IMR-90 (cell line): ENCODE measurements around the gene LHPP. TPM values are rescaled to one million over a fixed set of nuclear protein-coding genes. Genes with fewer than 3 reads are reported as not detected.

ENCODE experiments used
- ATAC-seq: fragments of 200-7000 bp; cut with Tn5 transposase; 2 replicates; pipeline ENCODE4 v1.9.1; 2020; ENCODE audit warnings: low read depth, mild to moderate bottlenecking, moderate library complexity
- BruUV-seq: library from RNA; stranded (reverse); fragments of 400-500 nt; replicated peaks from 2 replicates; lab custom pipeline; 2021; lab: Mats Ljungman, UMichigan
- CTCF ChIA-PET: fragments of 300-600 bp; formaldehyde crosslinking; extraction: SDS; loops from one replicate; lab custom pipeline; 2021; ENCODE audit warnings: antibody characterized with exemption; lab: Yijun Ruan, JAX
- POLR2A ChIA-PET: fragments of 300-600 bp; sonication (Branson Sonifier 250); formaldehyde crosslinking; loops from one replicate; lab custom pipeline; 2022; ENCODE audit warnings: antibody characterized with exemption; ENCODE audit not compliant: unreplicated experiment; lab: Charles Lee
- DNase-seq: peaks from one replicate; pipeline ENCODE4 v3.0.0; 2013
- H2AFZ ChIP-seq: replicated peaks from 2 replicates; pipeline ENCODE3; 2013; ENCODE audit warnings: low read length, mild to moderate bottlenecking; ENCODE audit not compliant: poor library complexity
- H2AK5ac ChIP-seq: 2 replicates; pipeline ENCODE4 v1.6.1; 2013; ENCODE audit warnings: low read depth, low read length, inconsistent platforms
- H2AK9ac ChIP-seq: replicated peaks from 2 replicates; pipeline ENCODE3; 2013; ENCODE audit warnings: mild to moderate bottlenecking, low read depth, low read length, moderate library complexity; ENCODE audit not compliant: poor library complexity
- H2BK120ac ChIP-seq: 2 replicates; pipeline ENCODE4 v1.6.1; 2013; ENCODE audit warnings: low read depth, low read length, inconsistent platforms
- H2BK15ac ChIP-seq: 3 replicates; pipeline ENCODE4 v1.6.1; 2013; ENCODE audit warnings: low read depth, low read length, inconsistent platforms
- H2BK20ac ChIP-seq: 2 replicates; pipeline ENCODE4 v1.6.1; 2013; ENCODE audit warnings: low read depth, mild to moderate bottlenecking, inconsistent platforms, low read length, moderate library complexity
- H2BK5ac ChIP-seq: 2 replicates; pipeline ENCODE4 v1.6.1; 2013; ENCODE audit warnings: mild to moderate bottlenecking, low read depth, low read length, inconsistent platforms; ENCODE audit not compliant: poor library complexity, severe bottlenecking
- H3K14ac ChIP-seq: replicated peaks from 2 replicates; pipeline ENCODE4 v1.6.1; 2013; ENCODE audit warnings: low read depth, low read length, inconsistent platforms
- H3K18ac ChIP-seq: 2 replicates; pipeline ENCODE4 v1.6.1; 2013; ENCODE audit warnings: low read depth, low read length, control low read depth
- H3K23ac ChIP-seq: 2 replicates; pipeline ENCODE4 v1.6.1; 2013; ENCODE audit warnings: low read depth, low read length, inconsistent platforms
- H3K27ac ChIP-seq: 2 replicates; pipeline ENCODE4 v1.5.1; 2013; ENCODE audit warnings: mild to moderate bottlenecking, control low read depth, low read length; ENCODE audit not compliant: insufficient read depth
- H3K27me3 ChIP-seq: 2 replicates; pipeline ENCODE4 v1.6.1; 2013; ENCODE audit warnings: low read length; ENCODE audit not compliant: control insufficient read depth, insufficient read depth
- H3K36me3 ChIP-seq: 2 replicates; pipeline ENCODE4 v1.6.1; 2013; ENCODE audit warnings: low read length, mixed read lengths; ENCODE audit not compliant: control insufficient read depth, insufficient read depth
- H3K4ac ChIP-seq: 2 replicates; pipeline ENCODE4 v1.6.1; 2013; ENCODE audit warnings: low read depth, low read length, inconsistent platforms
- H3K4me1 ChIP-seq: 2 replicates; pipeline ENCODE4 v1.6.1; 2013; ENCODE audit warnings: low read length, mixed read lengths; ENCODE audit not compliant: control insufficient read depth, insufficient read depth
- H3K4me2 ChIP-seq: 2 replicates; pipeline ENCODE4 v1.6.1; 2013; ENCODE audit warnings: low read depth, mild to moderate bottlenecking, control low read depth, low read length, moderate library complexity
- H3K4me3 ChIP-seq: 2 replicates; pipeline ENCODE4 v1.5.1; 2013; ENCODE audit warnings: low read depth, mild to moderate bottlenecking, control low read depth, low read length, moderate library complexity; ENCODE audit not compliant: insufficient read depth
- H3K56ac ChIP-seq: 2 replicates; pipeline ENCODE4 v1.6.1; 2013; ENCODE audit warnings: low read length, inconsistent platforms; ENCODE audit not compliant: insufficient read depth; ENCODE audit errors: extremely low read depth
- H3K79me1 ChIP-seq, 2 experiments: 2 replicates each; pipeline ENCODE4 v1.6.1; 2013; ENCODE audit warnings: low read length in 2 of 2, inconsistent platforms in 1 of 2, low read depth in 1 of 2
- H3K9ac ChIP-seq: 2 replicates; pipeline ENCODE4 v1.6.1; 2013; ENCODE audit warnings: low read depth, low read length, control low read depth
- H3K9me1 ChIP-seq: 2 replicates; pipeline ENCODE4 v1.6.1; 2013; ENCODE audit warnings: low read length, inconsistent platforms; ENCODE audit not compliant: insufficient read depth
- H3K9me3 ChIP-seq: 2 replicates; pipeline ENCODE4 v1.6.1; 2013; ENCODE audit warnings: low read length; ENCODE audit not compliant: control insufficient read depth, insufficient read depth
- H4K20me1 ChIP-seq: 2 replicates; pipeline ENCODE4 v1.6.1; 2013; ENCODE audit warnings: low read length, inconsistent platforms; ENCODE audit not compliant: insufficient read depth
- H4K5ac ChIP-seq: 2 replicates; pipeline ENCODE4 v1.6.1; 2013; ENCODE audit warnings: mild to moderate bottlenecking, low read depth, low read length, control low read depth
- H4K8ac ChIP-seq, 2 experiments: 2 replicates each; pipeline ENCODE4 v1.6.1; 2013; ENCODE audit warnings: low read depth in 2 of 2, low read length in 2 of 2, control low read depth in 1 of 2, inconsistent platforms in 1 of 2
- H4K91ac ChIP-seq: 2 replicates; pipeline ENCODE4 v1.6.1; 2013; ENCODE audit warnings: low read depth, low read length, inconsistent platforms; ENCODE audit not compliant: insufficient read depth
- BHLHE40 ChIP-seq: fragments of 150-350 bp; IDR thresholded peaks from 2 replicates; pipeline ENCODE4 v1.6.1; 2016; ENCODE audit warnings: mild to moderate bottlenecking, low read depth, low read length
- MAFK ChIP-seq: IDR thresholded peaks from 2 replicates; pipeline ENCODE4 v1.6.1; 2012; ENCODE audit warnings: low read depth, low read length, improper control_type of control experiment
- POLR2A ChIP-seq: IDR thresholded peaks from 2 replicates; pipeline ENCODE4 v1.6.1; 2012; ENCODE audit warnings: mild to moderate bottlenecking, low read depth, low read length
- RFX5 ChIP-seq: IDR thresholded peaks from 2 replicates; pipeline ENCODE4 v1.8.0; 2012; ENCODE audit warnings: low read depth, mild to moderate bottlenecking, low read length, moderate library complexity
- WGBS, 2 experiments: methylation state at CpG; one replicate each; pipeline versions ENCODE4 v1.1.5 to v1.1.7; 2013; ENCODE audit warnings: missing lambda C conversion rate in 2 of 2; ENCODE audit not compliant: insufficient read length in 1 of 2; ENCODE audit errors: extremely low coverage in 2 of 2; 5-methylcytosine and 5-hydroxymethylcytosine counted together
- dilution Hi-C: fragments of 300-500 bp; cut with HindIII; formaldehyde crosslinking; loops from one replicate; pipeline ENCODE4 v1.14.3; 2018; ENCODE audit warnings: low sequenced_read_pairs; ENCODE audit not compliant: unreplicated experiment
- in situ Hi-C: fragments of 300-500 bp; cut with MboI; formaldehyde crosslinking; loops from 3 replicates; pipeline ENCODE4 v1.14.3; 2019; ENCODE audit warnings: low sequenced_read_pairs, inconsistent platforms, mixed read lengths
- intact Hi-C: fragments of 100-400 bp; cut with micrococcal nuclease; formaldehyde crosslinking; loops from 2 replicates; pipeline ENCODE4 v1.10.0; 2022
- polyA plus RNA-seq, 3 experiments: library from polyadenylated mRNA; depleted of rRNA; stranded (reverse); fragments of >200 nt; gene quantifications; 2 replicates each; pipeline ENCODE4 v1.2.3, GENCODE V29; 2012; ENCODE audit warnings: low replicate concordance in 1 of 3
- total RNA-seq: library from RNA; depleted of rRNA; stranded (reverse); fragments of >200 nt; gene quantifications from 2 replicates; pipeline ENCODE4 v1.2.3, GENCODE V29; 2012
- TF ChIP-seq, protein P1 (sequence below): fragments of 150-350 bp; IDR thresholded peaks from 2 replicates; pipeline ENCODE4 v1.6.1; 2016; ENCODE audit warnings: low read depth, mild to moderate bottlenecking, low read length, moderate library complexity, borderline replicate concordance
- TF ChIP-seq, protein P2 (sequence below): conservative IDR thresholded peaks from 2 replicates; pipeline ENCODE4 v1.5.1; 2012; ENCODE audit warnings: mild to moderate bottlenecking, low read depth, low read length, improper control_type of control experiment

The LHPP gene
- total and polyA plus RNA-seq, 2 of the 4 experiments (the other 2 are of a cell fraction): 2.7 to 8.3 TPM

DNA sequence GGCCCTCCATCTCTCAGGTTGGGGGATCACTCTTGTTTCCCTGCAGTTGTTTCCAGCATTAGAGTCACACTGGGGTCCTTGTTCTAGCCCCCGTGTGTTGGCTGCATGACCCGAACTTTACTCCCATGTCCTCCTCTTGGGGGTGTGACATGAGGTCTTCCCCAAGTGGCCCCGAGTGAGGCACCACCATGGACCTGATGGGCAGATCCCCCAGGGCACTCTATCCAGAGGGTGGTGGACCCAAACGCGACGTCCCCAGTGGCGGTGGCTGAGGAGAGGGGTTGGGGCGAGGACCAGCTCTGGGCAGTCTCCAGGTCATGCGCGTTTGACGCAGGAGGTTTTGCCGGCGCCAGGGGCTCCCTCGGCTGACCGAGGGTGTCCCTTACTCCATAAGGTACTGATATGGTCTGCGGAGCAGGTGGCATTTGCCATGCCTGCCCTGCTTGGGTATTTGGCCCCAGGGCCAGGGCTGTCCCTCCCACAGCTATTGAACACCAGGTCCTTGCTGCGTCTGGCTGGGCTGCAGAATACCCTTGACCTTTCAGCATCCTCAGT lies 131.9 kb downstream of the LHPP start:
- WGBS, 2 experiments: 95% methylated on average over 9 of the region's 17 CpGs; no CpG with 5 or more reads in 1 of the 2 experiments
- Histone ChIP-seq H2BK20ac (no peak overlapping the region), H3K79me1 (no peaks in the 10 kb centered on the region), H4K5ac (no peak overlapping the region), H3K9ac (no peak overlapping the region), H2BK5ac (no peak overlapping the region), H3K4ac (no peak overlapping the region), H2AK9ac (peak overlapping the region; percentile 42), H3K4me3 (no peak overlapping the region), H3K14ac (no peak overlapping the region), H4K20me1 (no peaks in the 10 kb centered on the region), H3K36me3 (no peaks in the 10 kb centered on the region), H3K4me1 (no peaks in the 10 kb centered on the region), H2AFZ (no peak overlapping the region), H3K9me3 (peaks cover 12% of the 10 kb centered on the region), H3K4me2 (no peak overlapping the region), H2BK120ac (no peak overlapping the region), H3K23ac (no peak overlapping the region), H4K8ac (no peak overlapping the region), H2BK15ac (no peak overlapping the region), H3K27me3 (peaks cover 5% of the 10 kb centered on the region; the same call in 1 of the 2 replicates), H3K18ac (no peak overlapping the region), H4K91ac (no peak overlapping the region), H2AK5ac (no peak overlapping the region), H3K27ac (no peak overlapping the region), H3K56ac (no peak overlapping the region), H3K9me1 (no peaks in the 10 kb centered on the region)
- TF ChIP-seq RFX5 (no peak), MAFK (no peak), BHLHE40 (no peak), POLR2A (no peak)
- TF ChIP-seq, protein P1, sequence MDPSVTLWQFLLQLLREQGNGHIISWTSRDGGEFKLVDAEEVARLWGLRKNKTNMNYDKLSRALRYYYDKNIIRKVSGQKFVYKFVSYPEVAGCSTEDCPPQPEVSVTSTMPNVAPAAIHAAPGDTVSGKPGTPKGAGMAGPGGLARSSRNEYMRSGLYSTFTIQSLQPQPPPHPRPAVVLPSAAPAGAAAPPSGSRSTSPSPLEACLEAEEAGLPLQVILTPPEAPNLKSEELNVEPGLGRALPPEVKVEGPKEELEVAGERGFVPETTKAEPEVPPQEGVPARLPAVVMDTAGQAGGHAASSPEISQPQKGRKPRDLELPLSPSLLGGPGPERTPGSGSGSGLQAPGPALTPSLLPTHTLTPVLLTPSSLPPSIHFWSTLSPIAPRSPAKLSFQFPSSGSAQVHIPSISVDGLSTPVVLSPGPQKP: no peak
- TF ChIP-seq, protein P2, sequence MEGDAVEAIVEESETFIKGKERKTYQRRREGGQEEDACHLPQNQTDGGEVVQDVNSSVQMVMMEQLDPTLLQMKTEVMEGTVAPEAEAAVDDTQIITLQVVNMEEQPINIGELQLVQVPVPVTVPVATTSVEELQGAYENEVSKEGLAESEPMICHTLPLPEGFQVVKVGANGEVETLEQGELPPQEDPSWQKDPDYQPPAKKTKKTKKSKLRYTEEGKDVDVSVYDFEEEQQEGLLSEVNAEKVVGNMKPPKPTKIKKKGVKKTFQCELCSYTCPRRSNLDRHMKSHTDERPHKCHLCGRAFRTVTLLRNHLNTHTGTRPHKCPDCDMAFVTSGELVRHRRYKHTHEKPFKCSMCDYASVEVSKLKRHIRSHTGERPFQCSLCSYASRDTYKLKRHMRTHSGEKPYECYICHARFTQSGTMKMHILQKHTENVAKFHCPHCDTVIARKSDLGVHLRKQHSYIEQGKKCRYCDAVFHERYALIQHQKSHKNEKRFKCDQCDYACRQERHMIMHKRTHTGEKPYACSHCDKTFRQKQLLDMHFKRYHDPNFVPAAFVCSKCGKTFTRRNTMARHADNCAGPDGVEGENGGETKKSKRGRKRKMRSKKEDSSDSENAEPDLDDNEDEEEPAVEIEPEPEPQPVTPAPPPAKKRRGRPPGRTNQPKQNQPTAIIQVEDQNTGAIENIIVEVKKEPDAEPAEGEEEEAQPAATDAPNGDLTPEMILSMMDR: no peak
- DNase-seq (no peak), ATAC-seq (no peak)
- BruUV-seq: no TSS peak
- dilution Hi-C loops: no loop called here
- ChIA-PET POLR2A (no interaction called here), CTCF (no interaction called here)
- in situ Hi-C loops: no loop called here
- intact Hi-C loops: no loop called here
